Heart left ventricle (tissue), 13 donors: Measurements from ENCODE around the gene ZNF273.

Experiments used
- POLR2A ChIP-seq, 2 donors: fragments of 450-650 bp; IDR thresholded peaks; one replicate each; pipeline ENCODE4 v1.6.1; 2017; ENCODE audit warnings: antibody characterized with exemption in 2 of 2, mild to moderate bottlenecking in 2 of 2, moderate library complexity in 2 of 2
- TF ChIP-seq, protein P1 (sequence below), 12 donors: fragments of 200-600 bp; sonication (generic) in 4 of 12; IDR thresholded peaks; one replicate each; pipeline versions ENCODE4 v1.5.0 to v1.8.0; 2018 to 2022; ENCODE audit warnings: antibody characterized with exemption in 12 of 12, mild to moderate bottlenecking in 5 of 12
- donor health status: ischemic (EF 13 %, LVEDD 7.1; RV severe dilation, severe dysfunction).
- donor health status: DM: no; HTN: yes; CAD: no.
- donor health status: DM: no; HTN: no; CAD: no.
- donor health status: ischemic (EF 25% LVEDD 6.9; RV normal size, moderate dysfunction).
- donor health status: ischemic (EF 25% LVEDD 5.7; RV mildly dilated, moderate dysfunction).
- donor health status: ischemic (EF 35%, LVEDD 5.7; RV mildly dilated, moderate dysfunction).
- donor health status: nonischemic (EF 11% LVEDD 7.7; RV severe dilation, severe dysfunction).
- donor health status: DM: yes; HTN: yes; CAD: no.
- donor health status: PGD.
- donor health status: ischemic (EF 29% LVEDD 5.4; RV normal size, mild dysfunction).
- donor health status: nonischemic (EF 23%, LVEDD 6.1; RV moderate dilation, normal function).

DNA sequence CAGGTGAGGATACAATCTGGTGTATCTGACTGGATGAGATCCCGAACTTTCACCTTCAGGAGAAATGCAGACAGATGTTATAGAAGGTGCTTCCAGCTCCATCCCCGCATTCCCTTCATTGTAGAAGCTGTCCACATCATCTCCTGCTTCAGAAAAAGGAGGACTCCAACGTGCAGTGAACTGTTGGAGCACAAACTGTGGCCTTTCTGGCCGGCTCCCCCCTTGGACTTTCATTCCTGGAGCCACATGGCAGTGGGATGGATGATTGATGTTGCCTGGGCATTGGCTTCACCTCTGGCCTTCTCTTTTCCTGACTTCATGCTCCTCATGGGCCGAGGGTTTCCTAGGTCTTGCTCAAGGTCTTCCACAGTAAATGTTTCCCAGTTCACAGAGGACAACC lies 29.6 kb upstream of the ZNF273 start:
- TF ChIP-seq, protein P1, sequence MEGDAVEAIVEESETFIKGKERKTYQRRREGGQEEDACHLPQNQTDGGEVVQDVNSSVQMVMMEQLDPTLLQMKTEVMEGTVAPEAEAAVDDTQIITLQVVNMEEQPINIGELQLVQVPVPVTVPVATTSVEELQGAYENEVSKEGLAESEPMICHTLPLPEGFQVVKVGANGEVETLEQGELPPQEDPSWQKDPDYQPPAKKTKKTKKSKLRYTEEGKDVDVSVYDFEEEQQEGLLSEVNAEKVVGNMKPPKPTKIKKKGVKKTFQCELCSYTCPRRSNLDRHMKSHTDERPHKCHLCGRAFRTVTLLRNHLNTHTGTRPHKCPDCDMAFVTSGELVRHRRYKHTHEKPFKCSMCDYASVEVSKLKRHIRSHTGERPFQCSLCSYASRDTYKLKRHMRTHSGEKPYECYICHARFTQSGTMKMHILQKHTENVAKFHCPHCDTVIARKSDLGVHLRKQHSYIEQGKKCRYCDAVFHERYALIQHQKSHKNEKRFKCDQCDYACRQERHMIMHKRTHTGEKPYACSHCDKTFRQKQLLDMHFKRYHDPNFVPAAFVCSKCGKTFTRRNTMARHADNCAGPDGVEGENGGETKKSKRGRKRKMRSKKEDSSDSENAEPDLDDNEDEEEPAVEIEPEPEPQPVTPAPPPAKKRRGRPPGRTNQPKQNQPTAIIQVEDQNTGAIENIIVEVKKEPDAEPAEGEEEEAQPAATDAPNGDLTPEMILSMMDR (IDR thresholded peaks at IDR 0.05), result no peak
- no peak for TF ChIP-seq POLR2A (IDR thresholded peaks at IDR 0.05)
